Muscle of arm (tissue), 14 donors: Measurements from ENCODE around the gene CTSF. TPM values are rescaled to one million over a fixed set of nuclear protein-coding genes. Genes with fewer than 3 reads are reported as not detected.
"Not testable (repeated sequence)": the region's sequence is repeated elsewhere in the genome, so short reads cannot be mapped to it uniquely, and the experiment has no call there.

Experiments used
- DNase-seq: peaks from one replicate; pipeline ENCODE4 v3.0.0-alpha.2; 2013
- long read RNA-seq, 11 donors: transcript quantifications; one replicate each; lab custom pipeline, GENCODE V29; 2026
- polyA plus RNA-seq, 12 donors: library from polyadenylated mRNA; unstranded; fragments of 120-200 nt; gene quantifications; one replicate each; pipeline ENCODE4 v1.2.1, GENCODE V29; 2013; ENCODE audit not compliant: insufficient read length in 12 of 12

CTSF gene
- polyA plus RNA-seq: 10 to 100 TPM in 11 of 12 donors, not detected in 1; 23.6 to 41.0 (median 29.6) TPM
- long read RNA-seq, donor 1, transcript CTSF-201 (13 exons, 2,035 nt): major isoform, 5 of 5 reads
- long read RNA-seq, donor 1, partial matches to known transcripts: 0 of 5 reads
- long read RNA-seq, donor 1, other reads (novel, unspliced or antisense): 0 of 5 reads
- long read RNA-seq, donor 2, transcript CTSF-201 (13 exons, 2,035 nt): major isoform, 9 of 9 reads
- long read RNA-seq, donor 2, partial matches to known transcripts: 0 of 9 reads
- long read RNA-seq, donor 2, other reads (novel, unspliced or antisense): 0 of 9 reads
- long read RNA-seq, donor 3, transcript CTSF-201 (13 exons, 2,035 nt): major isoform, 6 of 6 reads
- long read RNA-seq, donor 3, partial matches to known transcripts: 0 of 6 reads
- long read RNA-seq, donor 3, other reads (novel, unspliced or antisense): 0 of 6 reads
- long read RNA-seq, donor 4, partial matches to known transcripts: 0 of 2 reads
- long read RNA-seq, donor 4, other reads (novel, unspliced or antisense): 0 of 2 reads
- long read RNA-seq, donor 5: 0 reads
- long read RNA-seq, donor 6, transcript CTSF-201 (13 exons, 2,035 nt): major isoform, 5 of 5 reads
- long read RNA-seq, donor 6, partial matches to known transcripts: 0 of 5 reads
- long read RNA-seq, donor 6, other reads (novel, unspliced or antisense): 0 of 5 reads
- long read RNA-seq, donor 7, partial matches to known transcripts: 0 of 2 reads
- long read RNA-seq, donor 7, other reads (novel, unspliced or antisense): 0 of 2 reads
- long read RNA-seq, donor 8, transcript CTSF-201 (13 exons, 2,035 nt): major isoform, 8 of 25 reads
- long read RNA-seq, donor 8, partial matches to known transcripts: 17 of 25 reads
- long read RNA-seq, donor 8, other reads (novel, unspliced or antisense): 0 of 25 reads
- long read RNA-seq, donor 9, transcript CTSF-201 (13 exons, 2,035 nt): major isoform, 6 of 14 reads
- long read RNA-seq, donor 9, partial matches to known transcripts: 8 of 14 reads
- long read RNA-seq, donor 9, other reads (novel, unspliced or antisense): 0 of 14 reads
- long read RNA-seq, donor 10, partial matches to known transcripts: 7 of 12 reads
- long read RNA-seq, donor 10, other reads (novel, unspliced or antisense): 0 of 12 reads
- long read RNA-seq, donor 11, transcript CTSF-201 (13 exons, 2,035 nt): major isoform, 7 of 12 reads
- long read RNA-seq, donor 11, partial matches to known transcripts: 5 of 12 reads
- long read RNA-seq, donor 11, other reads (novel, unspliced or antisense): 0 of 12 reads

DNA sequence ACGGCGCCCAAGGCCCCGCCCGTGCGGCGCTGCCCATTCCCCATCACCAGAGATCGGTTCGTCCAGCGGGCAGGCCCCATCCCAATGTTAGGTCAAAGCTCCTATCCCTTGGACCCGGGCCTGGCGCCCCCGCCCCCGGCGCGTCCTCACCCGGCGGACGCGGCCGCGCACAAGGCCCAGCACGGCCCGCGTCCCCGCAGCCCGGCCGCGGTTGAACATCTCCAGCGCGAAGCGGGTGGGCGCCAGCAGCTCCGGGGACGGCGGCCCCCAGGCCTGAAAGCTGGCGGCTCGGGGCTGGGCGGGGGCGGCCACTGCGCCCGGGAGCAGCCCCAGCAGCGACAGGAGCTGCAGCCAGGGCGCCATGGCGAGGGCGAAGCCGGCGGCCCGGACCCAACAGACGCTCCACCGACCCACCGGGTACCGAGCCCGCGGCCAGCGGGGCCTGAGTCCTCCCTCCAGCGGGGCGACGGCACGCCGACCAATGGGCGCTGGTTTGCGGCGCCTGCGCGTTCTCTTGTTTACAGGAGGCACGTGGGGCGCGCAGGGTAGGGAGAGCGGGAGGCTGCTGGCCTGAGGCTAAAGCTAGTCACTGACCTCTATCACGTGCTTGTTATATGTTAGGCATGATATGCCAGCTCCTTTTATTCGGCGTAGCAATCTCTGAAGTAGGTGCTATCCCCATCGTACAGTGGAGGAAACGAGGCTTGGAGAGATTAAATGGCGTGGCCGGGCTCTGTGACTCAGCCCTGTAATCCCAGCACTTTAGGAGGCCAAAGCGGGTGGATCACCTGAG is at the start of gene CTSF:
Gene CTSF (minus strand): TSS at position 483 of the 793 bp plus-strand sequence. CDS start 120 bp downstream, at position 363.
- peak; percentile 73 for DNase-seq

DNA sequence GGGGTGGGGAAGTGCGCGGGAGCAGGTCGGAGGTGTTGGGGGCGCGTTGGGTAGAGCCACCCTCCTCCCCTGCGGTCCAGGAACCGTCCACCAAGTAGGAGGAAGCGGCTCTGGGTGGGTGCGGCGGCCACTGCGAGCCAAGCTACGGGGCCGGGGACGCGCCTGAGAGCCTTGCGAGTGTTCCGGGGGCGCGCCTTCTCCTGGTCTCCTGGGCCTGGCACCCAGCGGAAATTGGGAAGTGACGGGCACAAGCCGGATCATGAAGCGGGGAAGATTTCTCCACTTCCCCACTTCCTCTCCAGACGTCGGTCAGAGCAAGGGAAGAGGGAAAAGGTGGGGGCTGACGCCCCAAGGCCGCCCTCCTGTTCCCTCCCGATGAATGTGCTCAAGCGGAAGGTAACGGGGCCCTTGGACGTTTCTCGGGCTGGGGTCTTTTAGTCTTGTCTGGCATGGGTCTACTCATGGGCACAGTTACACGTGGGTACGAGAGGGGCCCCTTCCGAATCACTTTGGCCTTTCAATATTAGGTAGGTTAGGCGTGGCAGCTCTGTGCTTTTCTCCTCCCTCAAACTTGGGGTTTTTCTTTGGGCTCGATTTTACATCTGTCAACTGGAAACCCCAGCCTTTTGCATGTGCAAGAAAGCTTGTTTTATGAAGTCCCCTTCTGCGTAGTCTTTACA is 48.9 kb upstream of the CTSF start:
- no peak for DNase-seq

DNA sequence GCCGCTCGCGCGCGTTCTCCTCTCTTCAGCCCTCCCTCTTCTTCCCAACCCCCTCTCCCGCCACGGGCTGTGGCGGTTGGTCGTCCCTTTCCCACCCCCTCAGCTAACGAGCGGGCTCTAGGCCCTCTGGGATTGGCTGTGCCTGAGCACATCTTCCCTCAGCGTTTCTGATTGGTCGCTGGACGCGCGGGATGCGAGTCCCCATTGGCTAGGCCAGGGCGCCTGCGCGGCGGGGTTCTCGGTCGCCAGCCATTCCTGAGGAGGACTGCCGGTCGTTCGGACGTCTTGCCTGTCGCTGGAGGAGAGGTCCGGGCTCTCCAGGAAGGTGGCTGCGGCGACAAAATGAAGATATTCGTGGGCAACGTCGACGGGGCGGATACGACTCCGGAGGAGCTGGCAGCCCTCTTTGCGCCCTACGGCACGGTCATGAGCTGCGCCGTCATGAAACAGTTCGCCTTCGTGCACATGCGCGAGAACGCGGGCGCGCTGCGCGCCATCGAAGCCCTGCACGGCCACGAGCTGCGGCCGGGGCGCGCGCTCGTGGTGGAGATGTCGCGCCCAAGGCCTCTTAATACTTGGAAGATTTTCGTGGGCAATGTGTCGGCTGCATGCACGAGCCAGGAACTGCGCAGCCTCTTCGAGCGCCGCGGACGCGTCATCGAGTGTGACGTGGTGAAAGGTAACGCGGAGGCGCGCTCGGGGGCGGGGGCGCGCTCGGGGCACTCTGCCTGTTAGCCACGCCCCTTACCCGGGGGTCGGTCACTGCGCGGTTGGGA is 48.2 kb upstream of the CTSF start, which contains the start of gene RBM14:
Gene RBM14 (plus strand): TSS at position 252 of the 776 bp plus-strand sequence. CDS start 91 bp downstream, at position 343.
- peak; percentile 99 for DNase-seq

DNA sequence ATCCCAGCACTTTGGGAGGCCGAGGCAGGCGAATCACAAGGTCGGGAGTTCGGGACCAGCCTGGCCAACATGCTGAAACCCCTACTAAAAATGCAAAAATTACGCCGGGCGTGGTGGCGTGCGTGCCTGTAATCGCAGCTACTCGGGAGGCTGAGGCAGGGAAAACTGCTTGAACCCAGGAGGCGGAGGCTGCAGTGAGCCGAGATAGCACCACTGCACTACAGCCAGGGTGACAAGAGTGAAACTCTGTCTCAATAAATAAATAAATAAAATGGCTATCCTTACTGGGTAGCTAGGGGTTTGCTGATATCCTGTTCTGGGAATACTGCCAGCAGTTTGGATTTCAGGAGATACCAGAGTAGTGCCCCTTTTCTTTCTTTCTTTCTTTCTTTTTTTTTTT is 45.7 kb upstream of the CTSF start:
- no peak for DNase-seq

DNA sequence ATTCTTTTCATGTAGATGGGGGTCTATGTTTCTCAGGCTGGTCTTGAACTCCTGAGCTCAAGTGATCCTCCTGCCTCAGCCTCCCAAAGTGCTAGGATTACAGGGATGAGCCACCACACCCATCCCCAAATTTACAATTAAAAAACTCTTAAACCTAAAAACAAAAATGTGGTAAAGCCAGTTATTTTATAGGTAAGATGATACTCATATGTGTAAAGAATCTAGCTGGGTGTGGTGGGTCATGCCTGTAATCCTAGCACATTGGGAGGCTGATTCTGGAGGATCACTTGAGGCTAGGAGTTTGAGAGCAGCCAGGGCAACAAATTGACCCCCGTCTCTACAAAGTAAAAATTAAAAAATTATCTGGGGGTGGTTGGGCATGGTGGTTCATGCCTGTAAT is 44.1 kb upstream of the CTSF start:
- no peak for DNase-seq

DNA sequence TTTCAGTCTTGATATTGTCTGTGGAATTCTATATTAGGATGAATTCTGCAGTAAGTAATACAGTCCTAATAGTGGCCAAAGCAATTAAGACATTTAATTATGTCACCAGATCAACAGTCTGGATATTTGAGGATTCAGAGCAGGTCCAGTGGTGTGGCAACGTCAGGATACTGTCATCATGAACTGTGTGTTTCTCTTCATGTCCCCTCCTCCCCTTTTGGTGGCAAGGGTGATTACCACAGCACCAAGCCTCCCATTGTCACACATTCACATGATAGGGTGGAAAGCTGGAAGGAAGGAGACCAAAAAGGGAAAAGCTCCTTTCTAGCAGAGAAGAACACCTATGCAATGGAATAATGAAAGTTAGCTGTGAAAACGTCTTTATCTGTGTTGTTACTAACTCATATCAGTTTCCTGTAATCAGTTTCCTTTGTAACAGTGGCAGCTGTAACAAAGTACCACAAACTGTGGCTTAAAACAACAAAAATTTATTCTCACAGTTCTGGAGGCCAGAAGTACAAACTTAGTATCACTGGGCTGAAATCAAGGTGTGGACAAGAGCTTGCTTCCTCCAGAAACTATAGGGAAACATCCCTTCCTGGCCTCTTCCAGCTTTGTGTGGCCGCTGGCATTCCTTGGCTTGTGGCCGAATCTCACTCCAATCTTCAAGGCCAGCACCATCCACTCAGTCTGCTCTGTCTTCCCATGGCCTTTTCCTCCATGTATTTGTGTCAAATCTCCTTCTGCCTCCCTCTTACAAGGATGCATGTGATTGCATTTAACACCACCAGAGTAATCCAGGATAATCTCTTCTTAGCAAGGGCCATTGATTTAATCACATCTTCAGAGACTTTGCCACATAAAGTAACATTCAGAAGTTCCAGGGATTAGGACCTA is 41.6 kb upstream of the CTSF start:
- no peak for DNase-seq

DNA sequence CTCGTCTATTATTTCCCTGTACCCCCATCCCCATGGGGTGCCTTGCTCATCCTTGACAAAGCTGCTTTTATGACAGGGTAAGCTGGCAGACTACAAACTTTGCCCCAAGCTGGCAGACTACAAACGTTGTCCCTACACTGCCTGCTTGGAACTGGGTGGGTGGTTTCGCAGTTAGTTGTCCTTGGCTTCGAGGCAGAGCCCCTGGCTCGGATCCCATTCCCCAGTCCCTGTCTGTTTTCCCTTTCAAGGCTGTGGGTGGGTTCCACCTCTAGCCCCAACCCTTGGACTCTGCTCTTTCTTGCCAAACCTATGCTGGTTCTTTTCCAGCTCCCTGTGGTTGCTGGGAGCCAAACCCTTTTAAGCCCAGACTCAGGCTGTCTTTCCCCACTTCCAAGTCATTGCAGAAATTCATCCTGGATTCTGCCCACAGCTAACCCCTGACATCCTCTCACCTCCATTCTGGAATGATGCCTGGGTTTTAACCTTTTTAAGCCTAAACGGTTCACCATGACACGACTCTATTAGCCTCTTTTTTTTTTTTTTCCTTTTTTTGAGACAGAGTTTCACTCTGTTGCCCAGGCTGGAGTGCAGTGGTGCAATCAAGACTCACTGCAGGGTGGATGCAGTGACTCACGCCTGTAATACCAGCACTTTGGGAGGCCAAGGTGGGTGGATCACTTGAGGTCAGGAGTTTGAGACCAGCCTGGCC is 38.9 kb upstream of the CTSF start:
- DNase-seq: peak; percentile 72

DNA sequence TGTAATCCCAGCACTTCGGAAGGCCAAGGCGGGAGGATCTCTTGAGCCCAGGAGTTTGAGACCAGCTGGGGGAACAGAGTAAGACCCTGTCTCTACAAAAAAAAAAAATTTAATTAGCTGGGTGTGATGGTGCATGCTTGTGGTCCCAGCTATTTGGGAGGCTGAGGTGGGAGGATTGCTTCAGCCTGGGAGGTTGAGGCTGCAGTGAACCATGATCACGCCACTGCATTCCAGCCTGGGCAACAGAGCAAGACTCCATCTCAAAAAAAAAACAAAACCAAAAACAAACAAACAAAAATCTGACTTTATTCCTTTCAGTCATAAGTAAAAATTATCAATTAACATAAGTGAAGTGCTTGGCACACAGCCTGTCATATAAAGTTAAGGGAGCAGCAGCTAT is 38.2 kb upstream of the CTSF start:
- not testable (repeated sequence) for DNase-seq

DNA sequence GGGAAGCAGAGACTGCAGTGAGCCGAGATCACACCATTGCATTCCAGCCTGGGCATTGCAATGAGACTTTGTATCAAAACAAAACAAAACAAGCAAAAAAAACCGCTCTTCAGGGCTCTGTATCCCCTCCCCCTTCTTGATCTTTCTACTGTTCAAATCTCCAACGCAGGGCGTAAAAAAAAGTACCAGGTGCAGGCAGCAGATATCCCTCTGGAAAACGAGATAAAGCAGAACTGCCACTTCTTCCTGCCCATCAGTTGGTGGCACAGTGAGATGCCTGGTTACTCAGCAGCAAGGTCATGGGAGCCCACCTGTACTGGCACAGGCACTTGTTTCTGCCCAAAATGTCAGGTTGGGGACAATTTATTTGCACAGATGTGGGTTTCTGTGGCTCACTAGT is 35.7 kb upstream of the CTSF start:
- DNase-seq: no peak

DNA sequence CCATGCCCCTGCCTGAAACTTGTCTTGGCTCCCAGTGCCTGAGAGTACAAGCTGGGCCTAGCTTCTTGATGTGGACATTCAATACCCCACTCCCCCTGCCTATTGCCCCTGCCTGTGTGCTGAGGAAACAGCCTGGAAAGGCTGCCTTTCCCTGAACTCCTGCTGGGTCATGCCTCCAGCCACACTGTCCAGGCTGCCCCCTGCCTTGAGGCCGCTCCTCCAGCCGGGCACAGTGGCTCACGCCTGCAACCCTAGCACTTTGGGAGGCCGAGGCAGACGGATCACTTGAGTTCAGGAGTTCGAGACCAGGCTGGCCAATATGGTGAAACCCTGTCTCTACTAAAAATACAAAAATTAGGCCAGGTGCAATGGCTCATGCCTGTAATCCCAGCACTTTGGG is 34.7 kb upstream of the CTSF start:
- no peak for DNase-seq

DNA sequence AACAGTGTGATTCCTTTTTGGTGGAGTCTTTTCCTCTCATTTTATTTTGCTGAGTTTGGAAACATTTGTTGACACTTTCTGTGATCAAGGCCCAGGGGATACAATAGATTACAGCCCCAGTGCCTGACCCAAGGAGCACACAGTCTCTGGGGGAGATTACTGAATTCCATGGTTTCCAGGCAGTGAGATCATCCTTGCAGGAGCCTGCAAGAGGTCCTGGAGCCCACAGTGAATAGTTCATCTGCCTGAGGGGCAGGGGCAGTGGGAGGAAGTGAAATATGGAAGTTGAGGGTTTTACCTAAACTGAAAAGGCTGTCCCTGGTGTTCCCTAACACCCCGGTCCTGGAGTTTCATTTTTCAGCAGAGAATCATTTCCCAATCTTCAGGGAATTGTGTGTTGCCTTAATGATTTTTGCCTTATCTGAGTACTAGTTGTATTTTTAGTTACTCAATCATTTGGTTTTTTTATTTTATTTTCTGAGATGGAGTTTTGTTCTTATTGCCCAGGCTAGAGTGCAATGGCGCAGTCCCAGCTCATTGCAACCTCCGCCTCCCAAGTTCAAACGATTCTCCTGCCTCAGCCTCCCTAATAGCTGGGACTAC is 32.3 kb upstream of the CTSF start:
- DNase-seq: no peak

DNA sequence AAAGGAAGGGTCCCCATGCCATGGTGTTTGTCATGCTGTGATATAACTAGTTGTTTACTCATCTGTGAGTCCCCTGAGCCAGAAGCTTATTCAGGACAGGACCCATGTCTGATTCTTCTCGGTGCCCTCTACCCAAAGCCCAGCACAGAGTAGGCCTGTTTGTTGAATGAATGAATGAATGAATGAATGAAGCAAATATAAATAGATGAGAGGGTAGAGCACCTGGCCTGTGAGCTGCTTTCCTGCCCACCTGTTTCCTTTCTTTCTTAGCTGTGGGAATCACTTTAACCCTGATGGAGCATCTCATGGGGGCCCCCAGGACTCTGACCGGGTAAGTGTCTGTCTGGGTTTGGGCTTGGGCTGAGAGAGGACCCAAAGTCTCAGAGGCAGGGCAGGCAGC is 31.8 kb upstream of the CTSF start:
- no peak for DNase-seq

DNA sequence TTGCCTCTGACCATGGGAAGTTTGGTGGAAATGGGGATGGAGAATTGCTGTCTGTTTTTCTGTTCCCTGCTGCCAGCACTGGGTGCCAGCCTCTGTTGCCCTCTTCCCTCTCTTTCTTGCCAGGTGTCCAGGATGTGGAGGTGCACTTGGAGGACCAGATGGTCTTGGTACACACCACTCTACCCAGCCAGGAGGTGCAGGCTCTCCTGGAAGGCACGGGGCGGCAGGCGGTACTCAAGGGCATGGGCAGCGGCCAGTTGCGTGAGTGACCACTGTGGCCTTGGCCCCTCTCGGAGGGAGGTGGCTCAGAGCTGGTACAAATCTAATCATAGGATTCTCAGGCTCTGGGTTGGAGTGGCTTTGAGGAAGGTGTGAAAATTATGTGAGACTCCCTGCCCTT is 30.6 kb upstream of the CTSF start:
- DNase-seq: no peak

DNA sequence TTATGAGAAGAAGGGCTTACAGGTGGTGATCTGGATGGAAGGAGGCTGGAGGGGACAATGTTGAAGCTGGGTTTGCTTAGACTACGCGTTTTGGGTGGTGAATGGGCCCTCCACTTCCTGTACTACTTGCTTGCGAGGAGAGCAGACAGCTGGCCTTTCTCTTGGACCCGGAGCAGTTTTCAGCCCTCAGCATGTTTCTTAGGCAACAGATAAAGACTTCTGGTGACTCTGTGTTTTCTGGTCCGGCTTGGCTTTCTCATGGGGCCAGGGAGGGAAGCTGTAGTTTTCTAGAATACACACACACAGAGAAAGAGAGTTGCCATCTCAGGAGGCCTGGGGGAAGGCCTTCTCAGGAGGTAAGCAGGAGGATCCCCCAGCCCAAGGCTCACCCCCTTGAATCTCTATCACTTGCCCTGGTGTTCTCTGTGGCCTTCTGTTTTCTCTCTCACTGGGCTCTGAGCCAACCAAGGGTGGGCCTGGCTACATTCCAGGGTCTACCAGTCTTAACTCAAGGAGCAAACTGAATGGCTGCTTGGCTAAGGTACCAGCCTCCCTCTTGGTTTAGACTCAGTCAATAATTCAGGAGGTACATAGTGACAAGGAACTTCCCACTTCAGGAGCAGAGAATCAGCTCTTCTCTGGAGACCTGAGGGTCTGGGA is 27.0 kb upstream of the CTSF start:
- DNase-seq: no peak

DNA sequence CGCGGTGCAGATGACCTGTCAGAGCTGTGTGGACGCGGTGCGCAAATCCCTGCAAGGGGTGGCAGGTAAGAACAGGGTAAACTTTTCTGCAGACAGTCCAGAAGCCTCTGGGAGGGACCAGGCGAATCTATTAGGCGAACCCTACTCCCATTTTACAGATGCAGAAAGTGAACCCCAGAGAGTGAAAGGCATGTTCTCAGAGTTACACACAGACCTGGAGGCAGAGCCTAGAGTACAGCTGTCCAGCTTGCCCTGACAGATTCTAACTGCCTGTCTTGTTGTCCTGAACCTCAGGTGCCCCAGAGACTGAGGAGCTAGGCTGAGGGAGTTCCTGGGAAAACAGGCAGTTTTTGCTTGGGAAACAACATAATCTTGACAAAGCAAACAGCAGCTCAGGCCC is 25.2 kb upstream of the CTSF start:
- DNase-seq: no peak

DNA sequence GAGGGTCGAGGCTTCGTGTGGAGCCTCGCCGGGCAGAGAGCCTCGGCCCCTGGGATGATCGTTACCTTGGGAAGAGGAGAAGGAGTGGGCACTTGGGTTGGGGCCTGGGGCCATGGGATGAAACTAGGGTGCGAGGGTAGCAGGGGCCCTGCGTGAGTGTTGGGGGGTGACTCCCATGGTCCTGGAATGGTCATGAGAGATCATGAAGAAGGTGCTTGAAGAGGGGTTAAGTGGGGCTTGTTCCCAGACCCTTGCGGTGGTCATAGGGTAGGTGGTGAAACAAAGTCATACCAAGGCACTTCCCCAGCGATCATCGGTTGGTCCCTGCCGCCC is 24.9 kb upstream of the CTSF start:
- no peak for DNase-seq
